ENCODE data around the gene CIRBP. TPM values are rescaled to one million over a fixed set of nuclear protein-coding genes. Genes with fewer than 3 reads are reported as not detected.

CIRBP gene
- total and polyA plus RNA-seq, 2 of the 13 experiments (the other 11 are each of a cell fraction or from before 2014, with no cell fraction given) = 133 to 140 TPM

GRCh38 chr19:1275260-1275975 is 6.3 kb downstream of the CIRBP start, which contains the start of gene FAM174C (continued):
- TF ChIP-seq DNMT3B (CRISPR knock-in tag; conservative IDR thresholded peaks at IDR 0.05) (no peak), MTF1 (CRISPR knock-in tag; IDR thresholded peaks at IDR 0.05) (no peak), ZNF235 (CRISPR knock-in tag; IDR thresholded peaks at IDR 0.05; ENCODE audit: borderline replicate concordance) (peak; percentile 57; the same call in 1 of the 2 replicates), NFE2L2 (IDR thresholded peaks at IDR 0.05; ENCODE audit: low read length) (no peak), ZNF225 (CRISPR knock-in tag; IDR thresholded peaks at IDR 0.05) (peak; percentile 46; the same call in 1 of the 2 replicates), ZIK1 (CRISPR knock-in tag; IDR thresholded peaks at IDR 0.05; ENCODE audit: borderline replicate concordance, low read depth) (peak; percentile 91), ZNF343 (CRISPR knock-in tag; IDR thresholded peaks at IDR 0.05) (no peak; the same call in 1 of the 2 replicates), HOXA3 (CRISPR knock-in tag; IDR thresholded peaks at IDR 0.05) (peak; percentile 80), NR2F2 (IDR thresholded peaks at IDR 0.05; ENCODE audit: borderline replicate concordance, low read depth) (no peak; the same call in 1 of the 2 replicates), TSC22D2 (CRISPR knock-in tag; IDR thresholded peaks at IDR 0.05; ENCODE audit: borderline replicate concordance) (no peak), ZNF75D (CRISPR knock-in tag; IDR thresholded peaks at IDR 0.05; ENCODE audit: borderline replicate concordance) (no peak), ZSCAN30 (CRISPR knock-in tag; IDR thresholded peaks at IDR 0.05) (no peak), HNF1A (IDR thresholded peaks at IDR 0.05; ENCODE audit: low read depth) (no peak), HNF1A (CRISPR knock-in tag; IDR thresholded peaks at IDR 0.05; ENCODE audit: borderline replicate concordance) (peak; percentile 8; the same call in 1 of the 2 replicates), ZNF850 (CRISPR knock-in tag; conservative IDR thresholded peaks at IDR 0.05) (no peak), MYPOP (CRISPR knock-in tag; IDR thresholded peaks at IDR 0.05) (no peak), ZNF430 (CRISPR knock-in tag; IDR thresholded peaks at IDR 0.05) (no peak), JUN (CRISPR knock-in tag; IDR thresholded peaks at IDR 0.05) (no peak; the same call in none of the 2 replicates), ZZZ3 (CRISPR knock-in tag; IDR thresholded peaks at IDR 0.05; ENCODE audit: borderline replicate concordance) (no peak), ZBTB21 (CRISPR knock-in tag; IDR thresholded peaks at IDR 0.05) (peak; percentile 31; the same call in 1 of the 2 replicates), ZNF577 (CRISPR knock-in tag; IDR thresholded peaks at IDR 0.05; ENCODE audit: borderline replicate concordance, low read depth) (no peak), HDAC2 (CRISPR knock-in tag; IDR thresholded peaks at IDR 0.05) (no peak; the same call in 1 of the 2 replicates), NONO (IDR thresholded peaks at IDR 0.05) (no peak), NONO (CRISPR knock-in tag; conservative IDR thresholded peaks at IDR 0.05) (peak; percentile 64), SMAD3 (CRISPR knock-in tag; IDR thresholded peaks at IDR 0.05) (no peak), ZBTB14 (CRISPR knock-in tag; IDR thresholded peaks at IDR 0.05) (no peak)

All from HepG2 (cell line).